Uterus (tissue), 2 donors: ENCODE measurements around the gene TMC8.

Experiments used
- POLR2A ChIP-seq, 2 donors: fragments of 450-650 bp; IDR thresholded peaks; one replicate each; pipeline ENCODE4 v1.6.1; 2016; ENCODE audit warnings: antibody characterized with exemption in 2 of 2, mild to moderate bottlenecking in 1 of 2, moderate library complexity in 1 of 2
- TF ChIP-seq, protein P1 (sequence below), 4 experiments: fragments of 200-600 bp in 2 of 4; fragments of 450-650 bp in 2 of 4; sonication (generic) in 2 of 4; IDR thresholded peaks; one replicate each; pipeline ENCODE4 v1.5.1; 2016 to 2019; ENCODE audit warnings: antibody characterized with exemption in 4 of 4, mild to moderate bottlenecking in 2 of 4, moderate library complexity in 1 of 4

DNA sequence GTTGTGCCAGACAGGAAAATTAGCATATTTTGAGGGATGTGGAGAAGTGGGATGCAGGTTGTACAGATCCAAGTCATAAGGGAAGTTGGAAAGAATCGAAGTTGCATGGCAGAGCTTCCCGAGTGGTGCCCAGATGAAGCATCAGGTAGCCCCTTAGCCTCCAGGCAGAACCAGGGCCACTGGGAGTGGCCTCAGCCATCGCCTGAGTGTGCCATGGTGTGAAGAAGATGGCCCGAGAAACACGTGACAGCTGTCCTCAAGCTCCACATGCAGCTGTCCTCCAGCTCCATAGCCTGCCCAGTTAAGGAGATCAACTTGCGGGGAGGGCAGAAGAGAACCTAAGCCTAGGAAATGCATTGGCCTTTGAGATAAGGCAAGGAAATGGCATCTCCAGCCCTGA lies 35.5 kb upstream of the TMC8 start:
- TF ChIP-seq POLR2A (IDR thresholded peaks at IDR 0.05): no peak
- TF ChIP-seq, protein P1, sequence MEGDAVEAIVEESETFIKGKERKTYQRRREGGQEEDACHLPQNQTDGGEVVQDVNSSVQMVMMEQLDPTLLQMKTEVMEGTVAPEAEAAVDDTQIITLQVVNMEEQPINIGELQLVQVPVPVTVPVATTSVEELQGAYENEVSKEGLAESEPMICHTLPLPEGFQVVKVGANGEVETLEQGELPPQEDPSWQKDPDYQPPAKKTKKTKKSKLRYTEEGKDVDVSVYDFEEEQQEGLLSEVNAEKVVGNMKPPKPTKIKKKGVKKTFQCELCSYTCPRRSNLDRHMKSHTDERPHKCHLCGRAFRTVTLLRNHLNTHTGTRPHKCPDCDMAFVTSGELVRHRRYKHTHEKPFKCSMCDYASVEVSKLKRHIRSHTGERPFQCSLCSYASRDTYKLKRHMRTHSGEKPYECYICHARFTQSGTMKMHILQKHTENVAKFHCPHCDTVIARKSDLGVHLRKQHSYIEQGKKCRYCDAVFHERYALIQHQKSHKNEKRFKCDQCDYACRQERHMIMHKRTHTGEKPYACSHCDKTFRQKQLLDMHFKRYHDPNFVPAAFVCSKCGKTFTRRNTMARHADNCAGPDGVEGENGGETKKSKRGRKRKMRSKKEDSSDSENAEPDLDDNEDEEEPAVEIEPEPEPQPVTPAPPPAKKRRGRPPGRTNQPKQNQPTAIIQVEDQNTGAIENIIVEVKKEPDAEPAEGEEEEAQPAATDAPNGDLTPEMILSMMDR (IDR thresholded peaks at IDR 0.05): no peak
